NCI-H187 treated with DMSO at 0.1 percent for 48 hours (cell line): ENCODE results near the gene GUCY1A1.

Experiments
- DNase-seq: peaks from one replicate; lab custom pipeline; 2025; lab: John Stamatoyannopoulos, UW

The GUCY1A1 gene

GRCh38 chr4:155738548-155738947 is 71.9 kb downstream of the GUCY1A1 start:
- no peak for DNase-seq

DNA sequence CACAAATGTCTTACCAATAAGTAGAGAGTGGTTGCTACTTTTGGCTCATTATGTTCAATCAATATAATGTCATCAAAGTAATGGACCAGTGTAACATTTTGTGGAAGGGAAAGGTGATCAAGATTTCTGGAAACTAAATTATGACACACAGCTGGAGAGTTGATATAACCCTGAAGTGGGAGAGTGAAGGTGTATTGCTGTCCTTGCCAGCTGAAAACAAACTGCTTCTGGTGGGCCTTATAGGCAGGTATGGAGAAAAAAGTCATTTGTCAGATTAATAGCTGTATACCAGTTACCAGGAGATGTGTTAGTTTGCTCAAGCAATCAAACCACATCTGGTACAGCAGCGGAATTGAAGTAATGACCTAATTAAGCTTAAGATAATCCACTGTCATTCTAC is 74.9 kb downstream of the GUCY1A1 start:
- DNase-seq: no peak

- no peak for DNase-seq
These were observed 75.8 kb downstream of the GUCY1A1 start for GRCh38 chr4:155742310-155743015.

- DNase-seq: no peak
These were observed 79.3 kb downstream of the GUCY1A1 start for GRCh38 chr4:155745984-155746383.

GRCh38 chr4:155748039-155748438 is 81.4 kb downstream of the GUCY1A1 start:
- DNase-seq: no peak

GRCh38 chr4:155749041-155749440 is 82.4 kb downstream of the GUCY1A1 start:
- no peak for DNase-seq

GRCh38 chr4:155751569-155751968 is 84.9 kb downstream of the GUCY1A1 start:
- DNase-seq: no peak

DNA sequence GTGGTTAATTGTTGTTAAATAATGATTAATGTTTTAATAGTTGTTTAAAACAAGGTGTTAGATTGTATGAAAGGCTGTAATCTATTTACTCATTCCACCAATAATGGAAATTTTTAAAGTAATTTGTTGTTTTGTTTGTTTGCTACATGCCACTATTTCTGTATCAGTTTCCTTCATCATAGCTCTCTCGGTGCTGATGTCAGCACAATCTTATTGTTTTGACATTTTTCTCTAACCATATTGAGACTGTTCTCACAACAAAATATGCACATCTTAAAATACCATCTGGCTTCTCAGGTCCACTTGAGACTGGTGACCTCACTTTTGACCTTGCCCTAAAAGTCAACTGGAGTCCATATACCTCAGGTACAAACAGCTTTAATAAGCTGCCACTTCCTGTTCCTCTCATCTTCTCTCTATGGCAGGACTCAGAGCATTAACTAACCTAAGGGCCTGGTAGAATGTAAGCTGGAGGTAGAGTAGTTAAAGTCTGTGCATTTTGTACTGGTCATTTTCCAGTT is 91.2 kb downstream of the GUCY1A1 start:
- no peak for DNase-seq

DNA sequence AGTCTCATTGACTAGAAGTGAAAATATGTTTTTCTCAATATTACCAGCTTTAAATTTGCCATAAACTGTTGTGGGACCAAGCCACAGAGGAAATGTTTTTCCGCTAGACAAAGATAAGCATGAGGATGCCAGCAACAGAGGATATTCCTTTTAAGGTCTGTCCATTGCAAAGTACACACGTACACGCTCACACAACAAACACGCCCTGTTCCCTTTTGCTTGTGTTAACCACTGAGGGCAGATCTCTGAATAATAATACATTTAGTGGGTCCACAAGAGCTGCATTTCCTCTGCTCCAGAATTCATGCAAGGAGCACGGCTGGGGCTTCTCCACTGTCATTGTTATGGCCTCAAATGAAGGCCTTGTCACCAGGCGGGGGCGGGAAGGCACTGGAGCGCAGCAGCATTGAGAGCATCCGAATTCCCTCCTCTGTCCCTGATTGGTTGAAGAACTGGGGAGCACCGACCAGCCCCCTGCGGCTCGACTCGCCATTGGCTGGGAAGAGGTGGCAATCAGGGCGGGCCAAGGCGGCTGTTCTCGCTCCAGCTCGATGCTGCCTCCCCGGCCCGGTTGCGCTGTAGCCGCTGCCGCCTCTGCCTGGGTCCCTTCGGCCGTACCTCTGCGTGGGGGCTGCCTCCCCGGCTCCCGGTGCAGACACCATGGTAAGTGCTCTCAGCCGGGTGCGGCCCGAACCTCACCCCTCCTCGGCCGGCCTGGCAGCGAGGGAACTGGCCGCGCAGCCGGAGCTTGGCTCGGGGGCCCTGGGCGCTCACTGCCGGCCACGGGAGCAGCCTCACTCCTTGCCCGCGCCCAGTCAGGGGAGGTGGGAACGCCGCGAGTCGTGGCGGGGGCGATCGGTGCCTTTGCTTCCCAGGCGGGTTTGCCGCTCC is 92.1 kb downstream of the GUCY1A1 start, which contains the start of gene GUCY1B1:
Gene GUCY1B1 (plus strand): TSS at position 541 of the 891 bp plus-strand sequence. CDS start 120 bp downstream, at position 661.
- no peak for DNase-seq

GRCh38 chr4:155759372-155760252 is 93.0 kb downstream of the GUCY1A1 start:
- no peak for DNase-seq

- DNase-seq: no peak
These were observed 94.4 kb downstream of the GUCY1A1 start for GRCh38 chr4:155761047-155761446.

DNA sequence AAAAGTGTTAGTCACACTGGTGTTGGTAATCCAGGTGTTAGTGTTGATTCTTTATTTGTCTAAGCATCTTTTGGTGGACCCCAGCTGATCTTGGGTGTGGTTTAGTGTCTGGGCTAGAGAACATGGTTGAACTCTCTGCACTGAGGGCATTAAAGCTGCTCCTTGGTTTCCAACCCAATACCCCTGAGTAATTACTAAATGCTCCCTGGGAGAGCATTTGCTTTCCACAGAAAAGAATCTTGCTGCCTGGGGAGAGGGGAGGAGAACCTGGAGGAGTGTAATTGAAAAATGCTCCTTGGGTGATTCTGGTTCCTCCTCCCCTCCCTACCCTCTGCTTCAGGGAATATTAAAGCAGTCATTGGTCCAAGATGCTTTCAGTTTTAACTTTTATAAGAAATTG is 95.3 kb downstream of the GUCY1A1 start:
- DNase-seq: no peak

DNA sequence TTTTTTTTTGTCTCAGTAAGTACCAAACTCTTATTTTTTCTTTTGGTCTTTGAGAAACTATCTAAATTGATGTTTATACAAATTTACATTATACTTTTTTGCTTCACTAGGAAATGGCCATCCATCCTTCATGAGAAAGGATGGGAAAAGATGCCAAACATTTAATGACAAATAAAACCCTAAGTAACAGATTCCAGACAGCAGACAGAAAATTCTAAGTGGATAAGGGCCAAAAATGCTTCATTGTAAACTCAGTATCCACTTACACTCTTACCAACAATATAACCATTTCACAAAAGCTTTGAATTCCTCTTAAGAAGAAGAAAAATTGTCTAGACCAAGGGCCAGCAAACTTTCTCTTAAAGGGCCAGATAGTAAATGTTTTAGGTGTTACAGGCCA is 95.7 kb downstream of the GUCY1A1 start:
- no peak for DNase-seq

- DNase-seq: no peak
These were observed 96.9 kb downstream of the GUCY1A1 start for GRCh38 chr4:155763551-155763950.

GRCh38 chr4:155765149-155765548 is 98.5 kb downstream of the GUCY1A1 start:
- no peak for DNase-seq

- DNase-seq: no peak
These were observed 100.0 kb downstream of the GUCY1A1 start for GRCh38 chr4:155766622-155767021.

DNA sequence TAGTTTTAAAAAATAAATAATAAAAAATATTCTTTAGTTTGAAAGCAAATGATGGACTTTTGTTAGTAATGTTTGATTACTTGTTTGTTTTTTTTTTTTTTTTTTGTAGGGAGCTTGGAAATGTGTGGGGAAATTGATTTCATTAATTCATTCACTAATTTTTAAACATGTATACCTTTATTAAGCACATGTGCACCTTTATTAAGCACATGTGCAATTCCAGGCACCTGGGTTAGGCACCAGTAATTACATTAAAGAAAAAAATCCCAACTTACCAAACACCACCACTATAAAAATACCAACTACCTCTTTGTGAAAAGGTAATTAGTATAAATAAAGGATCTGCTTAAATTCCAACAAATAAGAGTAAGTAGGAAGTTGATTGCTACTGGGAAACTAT is 101.7 kb downstream of the GUCY1A1 start:
- no peak for DNase-seq

DNA sequence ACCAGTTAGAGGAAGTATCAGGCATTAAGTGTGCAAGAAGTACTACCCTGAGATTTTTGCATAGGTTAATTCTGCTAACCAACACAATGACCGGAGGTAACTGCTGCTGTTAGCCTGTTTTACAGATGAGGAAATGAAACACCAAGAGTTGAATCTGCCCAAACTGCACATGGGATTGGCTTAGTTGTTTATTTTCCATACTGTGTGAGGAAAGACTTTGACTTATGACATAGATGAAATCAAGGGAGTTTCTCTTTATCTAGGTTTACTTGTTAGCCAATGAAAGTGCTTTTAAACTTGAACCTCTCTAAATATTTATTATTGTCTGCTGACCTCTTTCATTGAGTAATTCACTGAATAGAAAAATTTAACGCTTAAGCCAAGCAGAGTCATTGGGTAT is 102.4 kb downstream of the GUCY1A1 start:
- DNase-seq: no peak

GRCh38 chr4:155772459-155773195 is 106.0 kb downstream of the GUCY1A1 start:
- DNase-seq: no peak

DNA sequence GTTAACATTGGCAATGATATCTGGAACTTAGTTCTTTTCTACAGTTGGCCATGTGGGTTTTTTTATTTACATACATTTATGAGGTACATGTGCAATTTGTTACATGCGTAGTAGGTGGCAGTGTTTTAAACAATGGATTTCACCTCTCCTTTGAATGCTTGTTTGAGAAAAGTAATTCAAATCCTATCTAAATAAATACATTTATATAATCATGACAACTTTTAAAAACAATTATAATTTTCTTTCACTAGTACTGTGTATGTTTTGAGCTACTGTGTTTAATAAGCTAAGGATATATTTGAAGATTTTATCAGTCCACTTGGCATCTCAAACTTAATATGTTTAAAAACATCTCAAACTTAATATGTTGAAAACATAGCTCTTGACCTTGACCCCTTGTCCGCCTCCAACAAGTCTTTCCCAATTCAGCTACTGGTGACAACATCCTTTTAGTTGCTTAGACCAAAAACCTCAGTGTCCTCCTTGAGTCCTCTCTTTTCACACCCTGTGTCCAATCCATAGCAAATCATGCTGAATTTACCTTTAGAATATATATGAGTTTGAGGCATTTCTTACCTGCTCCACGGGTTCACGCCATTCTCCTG is 106.7 kb downstream of the GUCY1A1 start:
- no peak for DNase-seq

DNA sequence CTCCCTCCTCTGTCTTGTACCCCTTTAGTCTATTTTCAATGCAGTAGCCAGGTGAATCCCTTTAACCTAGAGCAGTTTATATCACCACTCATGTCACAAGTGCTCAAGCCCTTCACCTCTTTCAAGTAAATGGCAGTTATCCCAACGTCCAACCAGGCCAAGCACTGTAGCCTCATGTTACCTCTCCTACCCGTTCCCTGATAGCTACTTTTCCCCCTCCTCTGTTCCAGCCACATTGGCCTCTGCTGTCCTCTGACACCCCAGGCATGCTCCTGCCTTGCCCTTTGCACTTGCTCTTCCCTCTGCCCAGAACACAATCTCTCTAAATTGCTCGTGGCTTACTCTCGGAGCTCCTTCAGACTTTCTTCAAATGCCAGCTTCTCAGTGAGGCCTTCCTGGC is 107.4 kb downstream of the GUCY1A1 start:
- no peak for DNase-seq
